ENCODE data around the gene TCHHL1. TPM values are rescaled to one million over a fixed set of nuclear protein-coding genes. Genes with fewer than 3 reads are reported as not detected.
A peak's percentile ranks its signal among the peaks of the same experiment; 100 is the strongest.

Gene TCHHL1
- total and polyA plus RNA-seq, 2 donors from 2014 or later: not detected

DNA sequence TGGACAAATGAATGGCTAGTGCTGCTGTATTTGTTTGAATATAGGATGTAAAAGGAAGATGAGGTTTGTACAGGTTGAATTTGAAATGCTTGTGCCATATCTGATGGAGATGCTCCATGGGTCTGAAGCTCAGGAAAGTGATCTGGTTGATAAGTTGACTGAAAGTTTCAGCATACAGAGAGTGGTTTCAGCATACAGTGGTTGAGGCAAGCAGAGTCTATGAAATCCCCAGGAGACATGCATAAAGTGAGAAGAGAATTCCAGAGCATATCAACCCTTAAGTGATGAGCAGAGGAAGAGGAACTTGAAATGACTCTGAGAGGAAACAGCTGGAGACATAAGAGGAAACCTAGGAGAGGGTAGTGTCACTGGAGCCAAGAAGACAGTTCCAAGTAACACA lies 21.7 kb downstream of the TCHHL1 start:
- Histone ChIP-seq H3K36me3 (ENCODE audit: control insufficient read depth in 2 of 3, insufficient read depth in 3 of 3, low read length in 3 of 3) (no peaks in the 10 kb centered on the region), H3K27ac (ENCODE audit: low read depth in 2 of 2, low read length in 2 of 2) (no peak overlapping the region), H3K9me3 (ENCODE audit: control insufficient read depth in 2 of 3, insufficient read depth in 1 of 3, low read length in 3 of 3) (no peaks in the 10 kb centered on the region), H3K9ac (ENCODE audit: low read length in 3 of 3) (no peak overlapping the region), H3K4me1 (ENCODE audit: control insufficient read depth in 2 of 3, insufficient read depth in 2 of 3, low read depth in 1 of 3, low read length in 3 of 3) (no peaks in the 10 kb centered on the region), H3K27me3 (ENCODE audit: control insufficient read depth, insufficient read depth, low read length) (no peaks in the 10 kb centered on the region), H3K4me3 (ENCODE audit: low read length in 3 of 3) (no peak overlapping the region)
- TF ChIP-seq, protein P1, sequence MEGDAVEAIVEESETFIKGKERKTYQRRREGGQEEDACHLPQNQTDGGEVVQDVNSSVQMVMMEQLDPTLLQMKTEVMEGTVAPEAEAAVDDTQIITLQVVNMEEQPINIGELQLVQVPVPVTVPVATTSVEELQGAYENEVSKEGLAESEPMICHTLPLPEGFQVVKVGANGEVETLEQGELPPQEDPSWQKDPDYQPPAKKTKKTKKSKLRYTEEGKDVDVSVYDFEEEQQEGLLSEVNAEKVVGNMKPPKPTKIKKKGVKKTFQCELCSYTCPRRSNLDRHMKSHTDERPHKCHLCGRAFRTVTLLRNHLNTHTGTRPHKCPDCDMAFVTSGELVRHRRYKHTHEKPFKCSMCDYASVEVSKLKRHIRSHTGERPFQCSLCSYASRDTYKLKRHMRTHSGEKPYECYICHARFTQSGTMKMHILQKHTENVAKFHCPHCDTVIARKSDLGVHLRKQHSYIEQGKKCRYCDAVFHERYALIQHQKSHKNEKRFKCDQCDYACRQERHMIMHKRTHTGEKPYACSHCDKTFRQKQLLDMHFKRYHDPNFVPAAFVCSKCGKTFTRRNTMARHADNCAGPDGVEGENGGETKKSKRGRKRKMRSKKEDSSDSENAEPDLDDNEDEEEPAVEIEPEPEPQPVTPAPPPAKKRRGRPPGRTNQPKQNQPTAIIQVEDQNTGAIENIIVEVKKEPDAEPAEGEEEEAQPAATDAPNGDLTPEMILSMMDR (IDR thresholded peaks at IDR 0.05; ENCODE audit: borderline replicate concordance, extremely low read depth, insufficient read depth): no peak
- intact Hi-C loops (cut with DNase I): no loop called here
- FAIRE-seq: no peak
- no peak for DNase-seq

DNA sequence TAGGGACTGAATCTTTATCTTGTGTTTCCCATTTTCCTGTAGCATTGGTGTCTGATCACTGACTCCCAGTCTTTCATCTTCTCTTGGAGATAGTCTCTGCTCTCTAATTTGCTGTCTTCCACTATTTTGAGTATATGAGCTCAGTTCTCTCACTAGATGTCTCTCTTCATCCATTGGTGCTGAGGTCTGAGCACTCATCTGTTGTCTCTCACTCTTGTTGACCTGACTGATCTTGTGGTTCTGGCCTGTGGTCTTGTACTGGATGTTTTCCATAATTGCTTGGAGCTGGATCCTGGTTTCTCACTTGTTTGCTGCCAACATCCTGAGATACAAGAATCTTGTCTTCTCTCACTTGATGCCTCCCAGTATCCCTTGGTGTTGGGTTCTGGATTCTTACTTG lies 26.9 kb downstream of the TCHHL1 start:
- H3K9ac ChIP-seq (ENCODE audit: low read length in 3 of 3): no peak overlapping the region
- intact Hi-C loops (cut with DNase I): no loop called here
- DNase-seq (no peak), FAIRE-seq (no peak)
- H3K9me3 ChIP-seq (ENCODE audit: control insufficient read depth in 2 of 3, insufficient read depth in 1 of 3, low read length in 3 of 3): no peaks in the 10 kb centered on the region
- no peaks in the 10 kb centered on the region for H3K27me3 ChIP-seq (ENCODE audit: control insufficient read depth, insufficient read depth, low read length)
- no peak overlapping the region for H3K27ac ChIP-seq (ENCODE audit: low read depth in 2 of 2, low read length in 2 of 2)
- H3K36me3 ChIP-seq (ENCODE audit: control insufficient read depth in 2 of 3, insufficient read depth in 3 of 3, low read length in 3 of 3): no peaks in the 10 kb centered on the region
- no peak overlapping the region for H3K4me3 ChIP-seq (ENCODE audit: low read length in 3 of 3)
- TF ChIP-seq, protein P1 (IDR thresholded peaks at IDR 0.05; ENCODE audit: borderline replicate concordance, extremely low read depth, insufficient read depth): no peak
- H3K4me1 ChIP-seq (ENCODE audit: control insufficient read depth in 2 of 3, insufficient read depth in 2 of 3, low read depth in 1 of 3, low read length in 3 of 3): no peaks in the 10 kb centered on the region

DNA sequence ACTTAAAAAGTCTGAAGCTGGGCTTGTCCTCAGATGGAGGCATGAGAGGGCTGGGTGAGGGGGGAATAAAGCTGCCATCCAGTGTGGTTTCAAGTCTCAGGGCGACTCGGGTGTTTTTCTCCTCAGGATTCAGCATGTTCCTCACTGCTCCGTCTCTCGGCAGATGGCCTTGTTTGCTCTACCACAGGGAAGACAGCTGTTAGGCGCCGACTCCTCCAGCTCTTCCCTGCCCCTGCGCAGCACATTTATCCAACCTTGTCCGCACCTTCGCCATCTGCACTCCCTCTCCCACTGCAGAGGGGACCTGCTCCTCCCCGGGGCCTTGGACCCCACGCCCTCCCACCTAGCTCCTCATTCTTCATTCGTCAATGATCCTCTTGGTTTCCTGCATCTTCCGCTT lies 35.5 kb downstream of the TCHHL1 start:
- DNase-seq: peak in 3 of 5 donors; percentile 18 to 34 (median 24)
- Histone ChIP-seq H3K9me3 (ENCODE audit: control insufficient read depth in 2 of 3, insufficient read depth in 1 of 3, low read length in 3 of 3) (no peaks in the 10 kb centered on the region), H3K27me3 (ENCODE audit: control insufficient read depth, insufficient read depth, low read length) (peaks cover 4% of the 10 kb centered on the region), H3K27ac (ENCODE audit: low read depth in 2 of 2, low read length in 2 of 2) (no peak overlapping the region), H3K4me1 (ENCODE audit: control insufficient read depth in 2 of 3, insufficient read depth in 2 of 3, low read depth in 1 of 3, low read length in 3 of 3) (peaks cover 0 to 2% (median 2%) of the 10 kb centered on the region in 3 donors), H3K4me3 (ENCODE audit: low read length in 3 of 3) (no peak overlapping the region), H3K36me3 (ENCODE audit: control insufficient read depth in 2 of 3, insufficient read depth in 3 of 3, low read length in 3 of 3) (no peaks in the 10 kb centered on the region), H3K9ac (ENCODE audit: low read length in 3 of 3) (no peak overlapping the region)
- no peak for FAIRE-seq
- intact Hi-C loops (cut with DNase I): loop anchor here (5.0 kb wide), 1 partner anchor 129 kb away; no protein-coding TSS in a partner anchor
- TF ChIP-seq, protein P1 (IDR thresholded peaks at IDR 0.05; ENCODE audit: borderline replicate concordance, extremely low read depth, insufficient read depth): no peak

DNA sequence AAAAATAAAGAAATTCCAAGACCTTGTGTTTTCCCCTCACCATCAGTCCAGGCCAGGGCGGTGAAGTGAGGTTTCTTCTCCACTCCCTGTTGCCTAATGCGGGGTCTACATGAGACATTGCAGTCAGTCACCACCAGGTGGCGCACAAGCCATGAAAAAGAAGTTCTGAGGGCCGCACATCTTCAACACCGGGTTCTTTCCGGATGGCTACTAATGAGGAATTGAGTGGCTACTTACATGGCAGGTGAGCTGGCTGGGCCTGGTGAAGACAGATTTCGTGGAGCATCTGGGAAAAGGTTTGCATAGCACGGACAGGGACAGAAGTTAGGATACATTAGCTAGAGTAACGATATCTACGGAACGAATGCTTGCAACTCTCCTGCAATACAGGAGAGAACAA lies 36.3 kb downstream of the TCHHL1 start:
- intact Hi-C loops (cut with DNase I): loop anchor here (5.0 kb wide), 1 partner anchor 130 kb away; no protein-coding TSS in a partner anchor
- DNase-seq: peak; percentile 89 to 93 (median 91)
- Histone ChIP-seq H3K9me3 (ENCODE audit: control insufficient read depth in 2 of 3, insufficient read depth in 1 of 3, low read length in 3 of 3) (no peaks in the 10 kb centered on the region), H3K27ac (ENCODE audit: low read depth in 2 of 2, low read length in 2 of 2) (no peak overlapping the region), H3K4me3 (ENCODE audit: low read length in 3 of 3) (no peak overlapping the region), H3K36me3 (ENCODE audit: control insufficient read depth in 2 of 3, insufficient read depth in 3 of 3, low read length in 3 of 3) (no peaks in the 10 kb centered on the region), H3K9ac (ENCODE audit: low read length in 3 of 3) (no peak overlapping the region), H3K27me3 (ENCODE audit: control insufficient read depth, insufficient read depth, low read length) (peaks cover 4% of the 10 kb centered on the region), H3K4me1 (ENCODE audit: control insufficient read depth in 2 of 3, insufficient read depth in 2 of 3, low read depth in 1 of 3, low read length in 3 of 3) (peaks cover 0 to 10% (median 4%) of the 10 kb centered on the region in 3 donors)
- FAIRE-seq: peak; percentile 30
- TF ChIP-seq, protein P1 (IDR thresholded peaks at IDR 0.05; ENCODE audit: borderline replicate concordance, extremely low read depth, insufficient read depth): peak; percentile 96
